ENCODE data around the gene MRC2. TPM values are rescaled to one million over a fixed set of nuclear protein-coding genes. Genes with fewer than 3 reads are reported as not detected.

Gene MRC2
- total RNA-seq, 2 donors from 2014 or later, result 43.8 to 46.7 TPM

DNA sequence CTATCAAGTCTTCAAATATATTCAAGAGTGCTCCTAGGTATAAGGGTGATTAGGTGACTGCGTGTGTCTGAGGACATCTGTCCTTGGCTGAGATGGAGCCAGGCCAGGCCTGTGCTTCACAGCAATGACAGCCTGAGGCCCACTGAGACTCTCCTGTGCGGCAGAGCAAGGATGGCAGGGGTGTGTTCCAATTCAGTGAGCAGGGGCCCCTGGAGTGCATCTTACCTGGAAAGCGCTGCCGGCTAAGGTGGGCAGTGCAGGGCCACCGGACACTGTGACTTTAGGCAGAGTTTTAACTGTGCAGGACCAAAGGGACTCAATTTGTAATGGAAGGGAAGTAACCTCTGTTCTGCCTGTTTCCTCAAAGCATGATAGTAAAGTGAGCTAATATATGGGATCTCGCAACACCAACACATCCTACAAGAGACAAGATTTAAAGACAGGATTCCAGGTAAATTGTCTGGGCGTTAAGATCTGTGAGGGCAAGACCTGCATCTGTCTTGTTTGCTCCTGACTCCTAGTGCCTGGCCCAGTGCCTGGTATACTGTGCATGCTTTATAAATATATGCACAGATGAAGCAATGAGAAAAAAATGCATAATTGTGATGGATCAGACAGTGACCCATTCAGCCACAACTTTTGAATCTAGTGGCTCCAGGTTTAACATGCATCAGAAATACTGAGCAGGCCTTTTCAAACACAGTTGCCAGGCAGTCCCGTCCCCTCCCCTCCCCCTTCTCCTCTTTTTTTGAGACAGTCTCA is 86.7 kb downstream of the MRC2 start:
- no peaks in the 10 kb centered on the region for H3K4me1 ChIP-seq
- TF ChIP-seq, protein P1, sequence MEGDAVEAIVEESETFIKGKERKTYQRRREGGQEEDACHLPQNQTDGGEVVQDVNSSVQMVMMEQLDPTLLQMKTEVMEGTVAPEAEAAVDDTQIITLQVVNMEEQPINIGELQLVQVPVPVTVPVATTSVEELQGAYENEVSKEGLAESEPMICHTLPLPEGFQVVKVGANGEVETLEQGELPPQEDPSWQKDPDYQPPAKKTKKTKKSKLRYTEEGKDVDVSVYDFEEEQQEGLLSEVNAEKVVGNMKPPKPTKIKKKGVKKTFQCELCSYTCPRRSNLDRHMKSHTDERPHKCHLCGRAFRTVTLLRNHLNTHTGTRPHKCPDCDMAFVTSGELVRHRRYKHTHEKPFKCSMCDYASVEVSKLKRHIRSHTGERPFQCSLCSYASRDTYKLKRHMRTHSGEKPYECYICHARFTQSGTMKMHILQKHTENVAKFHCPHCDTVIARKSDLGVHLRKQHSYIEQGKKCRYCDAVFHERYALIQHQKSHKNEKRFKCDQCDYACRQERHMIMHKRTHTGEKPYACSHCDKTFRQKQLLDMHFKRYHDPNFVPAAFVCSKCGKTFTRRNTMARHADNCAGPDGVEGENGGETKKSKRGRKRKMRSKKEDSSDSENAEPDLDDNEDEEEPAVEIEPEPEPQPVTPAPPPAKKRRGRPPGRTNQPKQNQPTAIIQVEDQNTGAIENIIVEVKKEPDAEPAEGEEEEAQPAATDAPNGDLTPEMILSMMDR (IDR thresholded peaks at IDR 0.05), result no peak
- H3K36me3 ChIP-seq, result no peaks in the 10 kb centered on the region
- H3K27me3 ChIP-seq, result no peaks in the 10 kb centered on the region
- no peaks in the 10 kb centered on the region for H3K9me3 ChIP-seq
- H3K27ac ChIP-seq, result no peak overlapping the region
- H3K4me3 ChIP-seq, result no peak overlapping the region
- no peak for DNase-seq (ENCODE audit: low spot score)

DNA sequence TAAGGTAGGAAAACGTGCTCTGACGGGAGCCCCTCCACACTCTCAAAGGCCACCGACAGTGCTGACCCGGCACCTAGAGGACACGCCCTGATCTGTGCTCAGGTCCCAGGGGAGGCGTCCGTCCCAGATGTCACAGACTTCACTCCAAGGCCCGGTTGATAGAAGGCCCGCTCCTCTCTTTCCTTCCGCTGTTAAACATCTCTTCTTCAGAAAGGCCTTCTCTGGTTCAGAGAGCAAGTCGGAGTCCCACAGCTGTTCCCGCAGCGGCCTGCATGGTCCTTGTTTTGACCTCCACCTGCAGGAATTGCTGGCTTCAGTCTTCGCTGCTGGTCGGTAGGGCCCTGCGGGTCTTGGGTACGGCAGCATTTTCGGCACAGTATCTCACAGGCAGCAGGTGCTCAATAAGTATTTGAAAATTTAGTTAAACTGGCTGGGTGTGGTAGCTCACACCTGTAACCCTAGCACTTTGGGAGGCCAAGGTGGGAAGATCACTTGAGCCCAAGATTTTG is 88.5 kb downstream of the MRC2 start:
- TF ChIP-seq, protein P1 (IDR thresholded peaks at IDR 0.05), result no peak
- Histone ChIP-seq H3K27ac (no peak overlapping the region), H3K4me1 (no peaks in the 10 kb centered on the region), H3K4me3 (no peak overlapping the region), H3K9me3 (no peaks in the 10 kb centered on the region), H3K27me3 (no peaks in the 10 kb centered on the region), H3K36me3 (no peaks in the 10 kb centered on the region)
- DNase-seq (ENCODE audit: low spot score), result no peak

DNA sequence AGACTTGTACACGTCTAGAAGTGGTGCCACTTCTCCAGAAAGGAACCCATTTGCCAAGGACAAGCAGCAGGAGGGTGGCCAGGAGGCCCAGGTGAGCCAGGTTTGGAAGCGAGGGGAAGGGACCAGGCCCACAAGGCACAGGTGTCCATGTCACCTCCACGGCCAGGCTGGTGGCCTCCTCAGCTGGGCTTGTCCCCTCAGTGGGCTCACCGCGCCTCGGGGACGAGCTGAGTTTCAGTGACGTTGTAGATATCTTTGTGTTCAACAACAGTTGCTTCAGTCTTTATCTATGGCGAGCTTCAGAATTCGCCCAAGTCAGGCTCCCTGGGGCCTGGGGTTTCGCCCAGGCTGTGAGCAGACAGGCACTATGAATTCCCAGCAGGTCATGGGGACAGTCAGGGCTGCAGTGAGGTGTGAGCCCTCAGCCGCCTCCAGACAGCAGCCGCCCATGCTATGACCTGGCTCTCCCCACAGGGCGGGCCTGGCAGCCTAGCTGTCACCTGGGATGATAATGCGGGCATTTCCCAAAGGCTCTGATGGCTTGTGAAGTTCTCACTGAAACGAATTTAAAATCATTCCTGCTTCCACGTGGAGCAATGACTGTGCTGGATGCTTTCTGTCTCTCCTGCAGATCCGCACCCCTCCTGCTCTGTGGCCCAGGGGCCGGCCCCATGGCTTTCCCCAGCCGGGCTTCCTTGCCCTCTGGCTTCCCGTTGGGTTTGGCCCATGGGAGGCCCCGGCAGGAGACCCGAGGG is 89.5 kb downstream of the MRC2 start:
- DNase-seq (ENCODE audit: low spot score), result no peak
- TF ChIP-seq, protein P1 (IDR thresholded peaks at IDR 0.05), result no peak
- Histone ChIP-seq H3K36me3 (no peaks in the 10 kb centered on the region), H3K4me1 (no peaks in the 10 kb centered on the region), H3K9me3 (no peaks in the 10 kb centered on the region), H3K27me3 (no peaks in the 10 kb centered on the region), H3K4me3 (no peak overlapping the region), H3K27ac (no peak overlapping the region)

DNA sequence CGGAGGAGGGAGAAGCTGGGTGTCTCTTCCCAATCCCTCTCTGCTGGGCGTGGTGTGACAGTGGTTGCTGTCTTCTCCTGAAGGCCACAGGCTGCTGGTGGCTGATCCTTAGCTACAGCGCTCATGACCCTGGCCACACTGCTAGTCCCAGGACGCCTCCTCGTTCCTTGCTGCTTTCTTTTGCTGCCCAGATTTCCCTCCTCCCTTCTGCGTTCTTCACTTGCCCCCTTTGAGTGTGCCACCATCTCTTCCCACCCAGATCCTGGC is 90.1 kb downstream of the MRC2 start:
- Histone ChIP-seq H3K4me3 (no peak overlapping the region), H3K27ac (no peak overlapping the region), H3K36me3 (no peaks in the 10 kb centered on the region), H3K27me3 (no peaks in the 10 kb centered on the region), H3K9me3 (no peaks in the 10 kb centered on the region), H3K4me1 (no peaks in the 10 kb centered on the region)
- TF ChIP-seq, protein P1 (IDR thresholded peaks at IDR 0.05), result no peak
- no peak for DNase-seq (ENCODE audit: low spot score)

- H3K4me3 ChIP-seq, result no peak overlapping the region
- no peak for DNase-seq (ENCODE audit: low spot score)
- no peaks in the 10 kb centered on the region for H3K27me3 ChIP-seq
- no peaks in the 10 kb centered on the region for H3K4me1 ChIP-seq
- H3K36me3 ChIP-seq, result no peaks in the 10 kb centered on the region
- H3K27ac ChIP-seq, result no peak overlapping the region
- H3K9me3 ChIP-seq, result no peaks in the 10 kb centered on the region
- TF ChIP-seq, protein P1 (IDR thresholded peaks at IDR 0.05), result no peak
Observed at GRCh38 chr17:62717889-62718288, 90.4 kb downstream of the MRC2 start.
